Neutrophil (primary cell): ENCODE results near the gene PPIG.

Experiments used
- H3K27ac ChIP-seq: fragments of 200-600 bp; sonication (generic); 2 replicates; pipeline ENCODE4 v1.5.1; 2016; ENCODE audit warnings: mild to moderate bottlenecking, moderate library complexity
- H3K27me3 ChIP-seq: fragments of 200-600 bp; sonication (generic); 2 replicates; pipeline ENCODE4 v1.6.0; 2016; ENCODE audit warnings: mild to moderate bottlenecking
- H3K36me3 ChIP-seq: fragments of 200-600 bp; sonication (generic); 2 replicates; pipeline ENCODE4 v1.5.1; 2017
- H3K4me1 ChIP-seq, 2 experiments: fragments of 200-600 bp in 1 of 2; sonication (generic) in 1 of 2; 1 replicate in 1 of 2; 2 replicates in 1 of 2; pipeline versions ENCODE4 v1.5.1 to v1.6.1; 2013 to 2016; ENCODE audit warnings: low read depth in 1 of 2, low read length in 1 of 2, mild to moderate bottlenecking in 1 of 2, moderate library complexity in 1 of 2; ENCODE audit not compliant: control insufficient read depth in 1 of 2, insufficient read depth in 1 of 2
- H3K4me3 ChIP-seq, 2 experiments: fragments of 200-600 bp in 1 of 2; sonication (generic) in 1 of 2; 1 replicate in 1 of 2; 2 replicates in 1 of 2; pipeline ENCODE4 v1.5.1; 2013 to 2016; ENCODE audit warnings: low read depth in 1 of 2, low read length in 1 of 2, mild to moderate bottlenecking in 1 of 2, moderate library complexity in 1 of 2
- H3K9me3 ChIP-seq: fragments of 200-600 bp; sonication (generic); 2 replicates; pipeline ENCODE4 v1.5.1; 2016
- TF ChIP-seq, protein P1 (sequence below): fragments of 200-600 bp; sonication (generic); IDR thresholded peaks from 2 replicates; pipeline ENCODE4 v1.5.1; 2016; ENCODE audit warnings: antibody characterized with exemption

PPIG gene

DNA sequence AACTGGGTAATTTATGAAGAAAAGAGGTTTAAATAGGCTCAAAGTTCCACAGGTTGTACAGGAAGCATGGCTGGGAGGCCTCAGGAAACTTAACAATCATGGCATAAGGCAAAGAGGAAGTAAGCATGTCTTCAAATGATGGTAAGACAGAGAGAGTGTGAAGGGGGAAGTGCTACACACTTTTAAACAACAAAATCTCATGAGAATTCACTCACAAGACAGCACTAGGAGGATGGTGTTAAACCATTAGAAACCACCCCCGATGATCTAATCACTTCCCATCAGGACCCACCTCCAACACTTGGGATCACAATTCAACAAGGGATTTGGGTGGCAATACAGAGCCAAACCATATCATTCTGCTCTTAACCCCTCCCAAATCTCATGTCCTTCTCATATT is 75.2 kb downstream of the PPIG start:
- peak overlapping the region; percentile 35 for H3K27ac ChIP-seq
- H3K36me3 ChIP-seq = no peaks in the 10 kb centered on the region
- TF ChIP-seq, protein P1, sequence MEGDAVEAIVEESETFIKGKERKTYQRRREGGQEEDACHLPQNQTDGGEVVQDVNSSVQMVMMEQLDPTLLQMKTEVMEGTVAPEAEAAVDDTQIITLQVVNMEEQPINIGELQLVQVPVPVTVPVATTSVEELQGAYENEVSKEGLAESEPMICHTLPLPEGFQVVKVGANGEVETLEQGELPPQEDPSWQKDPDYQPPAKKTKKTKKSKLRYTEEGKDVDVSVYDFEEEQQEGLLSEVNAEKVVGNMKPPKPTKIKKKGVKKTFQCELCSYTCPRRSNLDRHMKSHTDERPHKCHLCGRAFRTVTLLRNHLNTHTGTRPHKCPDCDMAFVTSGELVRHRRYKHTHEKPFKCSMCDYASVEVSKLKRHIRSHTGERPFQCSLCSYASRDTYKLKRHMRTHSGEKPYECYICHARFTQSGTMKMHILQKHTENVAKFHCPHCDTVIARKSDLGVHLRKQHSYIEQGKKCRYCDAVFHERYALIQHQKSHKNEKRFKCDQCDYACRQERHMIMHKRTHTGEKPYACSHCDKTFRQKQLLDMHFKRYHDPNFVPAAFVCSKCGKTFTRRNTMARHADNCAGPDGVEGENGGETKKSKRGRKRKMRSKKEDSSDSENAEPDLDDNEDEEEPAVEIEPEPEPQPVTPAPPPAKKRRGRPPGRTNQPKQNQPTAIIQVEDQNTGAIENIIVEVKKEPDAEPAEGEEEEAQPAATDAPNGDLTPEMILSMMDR = no peak
- H3K4me3 ChIP-seq = no peak overlapping the region
- H3K9me3 ChIP-seq = no peaks in the 10 kb centered on the region
- no peaks in the 10 kb centered on the region for H3K27me3 ChIP-seq
- H3K4me1 ChIP-seq = peaks cover 0 to 7% of the 10 kb centered on the region in 2 experiments

DNA sequence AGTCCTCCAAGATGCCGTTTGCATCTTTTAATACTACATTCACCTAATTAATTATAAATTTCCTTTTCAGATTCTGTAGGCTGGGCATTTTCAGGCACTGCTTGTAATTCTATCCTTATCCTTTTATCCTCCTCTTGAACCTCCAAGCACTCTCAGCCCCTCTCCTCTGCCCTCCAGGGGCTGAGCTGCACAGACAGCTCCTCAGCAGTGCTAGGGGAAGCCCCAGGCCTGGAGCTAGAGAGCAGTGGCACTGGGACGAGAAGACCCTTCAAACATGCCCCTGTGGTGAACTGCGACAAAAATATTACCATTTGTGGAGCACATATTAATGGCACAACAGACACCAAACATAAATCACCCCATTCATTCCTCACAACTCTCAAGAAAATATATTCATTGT is 77.1 kb downstream of the PPIG start:
- H3K36me3 ChIP-seq = no peaks in the 10 kb centered on the region
- H3K27me3 ChIP-seq = no peaks in the 10 kb centered on the region
- H3K4me1 ChIP-seq = peaks cover 0 to 7% of the 10 kb centered on the region in 2 experiments
- H3K9me3 ChIP-seq = no peaks in the 10 kb centered on the region
- H3K4me3 ChIP-seq = no peak overlapping the region
- no peak overlapping the region for H3K27ac ChIP-seq
- TF ChIP-seq, protein P1 = no peak

DNA sequence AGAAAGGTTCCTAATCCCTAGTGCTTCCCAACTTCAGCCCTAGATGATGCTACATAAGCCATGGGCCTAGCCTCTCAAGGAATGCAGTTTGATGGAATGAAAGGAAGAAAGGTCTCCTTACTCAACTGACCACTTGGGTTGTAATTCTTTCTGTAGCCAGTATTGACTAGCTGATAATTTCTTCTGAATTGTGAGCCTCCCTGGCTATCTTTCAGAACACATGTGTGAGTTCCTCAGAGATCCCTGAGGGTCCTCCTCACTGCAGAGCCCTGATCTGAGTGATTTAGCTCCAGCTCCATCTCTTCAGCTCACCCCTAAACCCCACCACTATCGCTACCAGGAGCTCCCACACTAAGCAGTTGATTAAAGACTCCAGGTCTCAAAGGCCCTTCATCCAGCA is 78.6 kb downstream of the PPIG start:
- Histone ChIP-seq H3K9me3 (no peaks in the 10 kb centered on the region), H3K27ac (no peak overlapping the region), H3K4me1 (peaks cover 0 to 7% of the 10 kb centered on the region in 2 experiments), H3K36me3 (no peaks in the 10 kb centered on the region), H3K4me3 (no peak overlapping the region), H3K27me3 (no peaks in the 10 kb centered on the region)
- TF ChIP-seq, protein P1 = no peak

DNA sequence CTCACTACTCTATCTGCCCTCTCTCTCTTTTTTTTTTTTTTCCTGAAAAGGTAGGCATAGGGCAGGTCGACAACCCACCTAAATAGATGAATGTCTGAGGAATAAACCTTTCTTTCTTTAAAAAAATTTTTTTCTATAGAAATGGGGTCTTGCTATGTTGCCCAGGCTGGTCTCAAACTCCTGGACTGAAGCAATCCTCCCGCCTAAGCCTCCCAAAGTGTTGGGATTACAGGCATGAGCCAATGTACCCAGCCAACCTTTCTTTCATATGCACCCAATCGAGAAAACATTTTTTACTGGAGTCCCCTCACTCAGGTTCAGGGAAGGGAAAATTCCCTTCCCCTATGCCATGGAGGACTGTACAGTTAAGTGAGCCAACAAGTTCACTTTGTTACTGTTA is 79.1 kb downstream of the PPIG start:
- Histone ChIP-seq H3K36me3 (no peaks in the 10 kb centered on the region), H3K27me3 (no peaks in the 10 kb centered on the region), H3K27ac (no peak overlapping the region), H3K4me3 (no peak overlapping the region), H3K4me1 (peaks cover 0 to 7% of the 10 kb centered on the region in 2 experiments), H3K9me3 (no peaks in the 10 kb centered on the region)
- TF ChIP-seq, protein P1 = no peak

DNA sequence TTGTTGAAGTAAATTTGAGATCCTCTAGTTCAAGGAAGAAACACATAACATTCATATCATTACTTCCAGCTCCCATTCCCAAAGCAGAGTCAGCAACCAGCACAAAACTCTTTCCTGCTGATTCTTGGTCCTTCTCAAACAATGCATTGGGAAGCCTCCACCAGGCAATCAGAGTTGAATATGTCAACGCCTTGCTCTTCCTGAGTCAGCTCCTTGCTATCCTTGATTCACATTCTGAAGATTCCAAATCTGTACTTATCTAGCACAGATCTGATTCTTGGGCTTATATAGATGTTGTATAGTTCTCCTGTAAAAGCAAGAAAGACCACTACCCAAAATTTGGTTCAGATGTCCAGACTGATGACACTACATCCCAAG is 80.4 kb downstream of the PPIG start:
- Histone ChIP-seq H3K36me3 (no peaks in the 10 kb centered on the region), H3K27me3 (no peaks in the 10 kb centered on the region), H3K4me3 (no peak overlapping the region), H3K9me3 (no peaks in the 10 kb centered on the region), H3K4me1 (peaks cover 0 to under 1% of the 10 kb centered on the region in 2 experiments), H3K27ac (no peak overlapping the region)
- TF ChIP-seq, protein P1 = no peak
